Upper lobe of left lung (tissue), 4 donors: ENCODE data around the gene EFEMP2.

Experiments used
- POLR2A ChIP-seq, 4 donors: fragments of 450-650 bp; IDR thresholded peaks; one replicate each; pipeline ENCODE4 v1.5.1; 2016 to 2017; ENCODE audit warnings: antibody characterized with exemption in 4 of 4, mild to moderate bottlenecking in 2 of 4
- POLR2AphosphoS5 ChIP-seq, 2 donors: sonication (generic); formaldehyde crosslinking; IDR thresholded peaks; one replicate each; pipeline ENCODE4 v1.5.1; 2017; ENCODE audit warnings: antibody characterized with exemption in 2 of 2

DNA sequence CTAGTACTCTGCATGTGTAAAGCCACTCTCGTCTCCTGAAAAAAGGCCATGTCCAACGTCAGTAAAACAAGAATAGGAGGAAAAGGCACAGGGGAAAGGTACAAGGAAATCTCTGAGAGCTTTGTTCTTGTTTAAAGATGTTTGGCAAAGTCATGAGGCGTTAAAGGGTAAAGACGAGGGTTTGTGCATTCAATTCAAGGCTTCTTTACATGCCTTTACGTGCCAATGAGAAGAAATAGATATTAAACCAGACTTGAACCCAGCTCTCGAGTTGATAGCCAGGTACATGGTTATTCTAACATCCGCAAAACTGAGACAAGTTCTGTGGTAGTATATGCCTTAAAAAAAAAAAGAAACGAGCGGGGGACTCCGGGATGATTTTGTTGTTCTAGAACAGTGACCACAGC is 13.9 kb downstream of the EFEMP2 start:
- TF ChIP-seq POLR2AphosphoS5 (IDR thresholded peaks at IDR 0.05) (no peak), POLR2A (IDR thresholded peaks at IDR 0.05) (no peak)
